Mammary epithelial cell (primary cell): Measurements from ENCODE around the gene DHX9.

Experiments used
- EZH2 ChIP-seq: IDR thresholded peaks from 2 replicates; pipeline ENCODE4 v1.6.1; 2012; ENCODE audit warnings: low read length, inconsistent platforms, borderline replicate concordance
- TF ChIP-seq, protein P1 (sequence below), 2 donors: IDR thresholded peaks in 1 of 2; conservative IDR thresholded peaks in 1 of 2; 2 replicates each; pipeline ENCODE4 v1.5.1; 2011 to 2012; ENCODE audit warnings: inconsistent platforms in 2 of 2, low read length in 2 of 2, mild to moderate bottlenecking in 2 of 2, control low read depth in 1 of 2, low read depth in 1 of 2; ENCODE audit not compliant: insufficient read depth in 1 of 2; ENCODE audit errors: extremely low read depth in 1 of 2

GRCh38 chr1:182833271-182833670 is 5.9 kb upstream of the DHX9 start:
- TF ChIP-seq, protein P1, sequence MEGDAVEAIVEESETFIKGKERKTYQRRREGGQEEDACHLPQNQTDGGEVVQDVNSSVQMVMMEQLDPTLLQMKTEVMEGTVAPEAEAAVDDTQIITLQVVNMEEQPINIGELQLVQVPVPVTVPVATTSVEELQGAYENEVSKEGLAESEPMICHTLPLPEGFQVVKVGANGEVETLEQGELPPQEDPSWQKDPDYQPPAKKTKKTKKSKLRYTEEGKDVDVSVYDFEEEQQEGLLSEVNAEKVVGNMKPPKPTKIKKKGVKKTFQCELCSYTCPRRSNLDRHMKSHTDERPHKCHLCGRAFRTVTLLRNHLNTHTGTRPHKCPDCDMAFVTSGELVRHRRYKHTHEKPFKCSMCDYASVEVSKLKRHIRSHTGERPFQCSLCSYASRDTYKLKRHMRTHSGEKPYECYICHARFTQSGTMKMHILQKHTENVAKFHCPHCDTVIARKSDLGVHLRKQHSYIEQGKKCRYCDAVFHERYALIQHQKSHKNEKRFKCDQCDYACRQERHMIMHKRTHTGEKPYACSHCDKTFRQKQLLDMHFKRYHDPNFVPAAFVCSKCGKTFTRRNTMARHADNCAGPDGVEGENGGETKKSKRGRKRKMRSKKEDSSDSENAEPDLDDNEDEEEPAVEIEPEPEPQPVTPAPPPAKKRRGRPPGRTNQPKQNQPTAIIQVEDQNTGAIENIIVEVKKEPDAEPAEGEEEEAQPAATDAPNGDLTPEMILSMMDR (conservative IDR thresholded peaks at IDR 0.05 in 1 of 2, IDR thresholded peaks at IDR 0.05 in 1 of 2; ENCODE audit: extremely low read depth in 1 of 2, insufficient read depth in 1 of 2, low read depth in 1 of 2, low read length in 2 of 2): no peak
- TF ChIP-seq EZH2: no peak
